ENCODE measurements around the gene CCDC171.

- no peak for TF ChIP-seq CTCF (IDR thresholded peaks at IDR 0.05)
- no peak for TF ChIP-seq POLR2A (IDR thresholded peaks at IDR 0.05)
Observed at GRCh38 chr9:16004613-16005012, 451.8 kb downstream of the CCDC171 start.
